EH (cell line): ENCODE measurements around the gene RAPGEF5.

Source experiments
- DNase-seq: peaks from one replicate; pipeline ENCODE4 v3.0.0-alpha.2; 2015; ENCODE audit warnings: low read depth

The RAPGEF5 gene

DNA sequence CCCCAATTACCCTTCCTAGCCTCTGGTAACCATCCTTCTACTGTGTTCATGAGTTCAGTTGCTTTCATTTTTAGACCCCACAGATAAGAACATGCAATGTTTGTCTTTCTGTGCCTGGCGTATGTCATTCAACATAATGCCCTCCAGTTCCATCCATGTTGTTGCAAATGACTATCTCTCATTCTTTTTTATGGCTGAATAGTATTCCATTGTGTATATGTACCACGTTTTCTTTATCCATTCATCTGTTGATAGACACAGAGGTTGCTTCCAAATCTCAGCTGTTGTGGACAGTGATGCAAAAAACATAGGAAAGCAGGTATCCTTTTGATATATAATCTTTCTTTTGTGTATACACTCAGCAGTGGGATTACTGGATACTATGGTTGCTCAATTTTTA, 51.2 kb downstream of the RAPGEF5 start:
- DNase-seq = no peak

DNA sequence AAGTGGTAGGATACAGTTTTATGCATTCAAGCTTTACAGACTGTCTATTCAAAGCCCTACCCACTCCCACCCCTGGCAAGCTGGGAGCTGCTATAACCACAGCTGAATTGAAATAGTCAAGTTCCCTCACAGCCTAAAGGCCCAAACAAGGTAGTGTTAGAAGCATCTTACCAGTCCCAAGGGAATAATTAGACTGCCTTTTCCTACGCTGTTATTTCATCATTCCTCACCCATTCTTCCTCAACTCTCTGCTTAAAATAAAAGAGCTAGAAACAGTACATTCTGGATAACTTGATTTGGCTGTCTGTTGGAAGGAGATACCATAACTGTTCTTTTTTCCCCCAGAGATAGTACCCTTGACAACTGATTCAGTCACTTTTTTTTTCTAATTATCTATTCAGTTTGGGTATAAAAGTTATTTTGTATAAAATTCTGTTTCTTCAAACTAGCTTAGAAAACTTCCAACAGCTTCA, 54.0 kb downstream of the RAPGEF5 start:
- peak; percentile 37 for DNase-seq

DNA sequence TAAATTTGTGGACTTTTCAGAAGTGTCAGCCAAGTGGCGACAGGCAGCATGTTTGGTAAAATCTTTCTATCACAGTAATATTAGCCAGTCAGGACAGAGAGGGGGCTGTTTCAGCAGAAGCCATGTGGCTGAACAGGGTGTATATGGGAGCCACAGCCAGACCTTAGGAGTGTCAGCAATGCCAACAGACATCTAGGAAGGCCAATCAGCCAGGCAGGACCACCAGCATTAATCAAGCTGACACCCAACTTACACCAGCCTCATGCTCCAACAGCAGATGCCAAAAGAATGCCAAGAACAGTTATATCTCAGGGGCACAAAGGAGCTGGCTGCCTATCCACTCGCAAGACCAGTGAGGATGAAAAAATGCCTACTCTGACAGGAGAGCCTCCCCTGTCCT, 54.8 kb downstream of the RAPGEF5 start:
- no peak for DNase-seq

DNA sequence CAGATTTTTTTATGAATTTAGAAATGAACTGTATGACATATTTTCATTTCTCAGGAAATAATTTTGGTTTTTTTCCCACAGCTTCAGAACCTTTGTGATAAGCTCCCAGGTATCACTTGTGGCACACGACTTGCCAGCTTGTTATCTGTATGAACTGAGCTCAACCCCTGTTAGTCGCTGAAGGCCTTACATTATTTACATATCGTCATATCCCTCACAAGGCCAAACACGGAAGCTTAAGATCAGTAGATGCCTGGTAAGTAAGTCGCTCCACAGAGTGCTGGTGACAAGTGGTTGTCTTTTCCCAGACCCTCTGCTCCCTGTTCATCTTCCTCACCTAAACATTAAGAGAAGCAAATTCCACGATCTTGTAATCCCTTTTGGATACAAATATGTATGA, 55.2 kb downstream of the RAPGEF5 start:
- no peak for DNase-seq

DNA sequence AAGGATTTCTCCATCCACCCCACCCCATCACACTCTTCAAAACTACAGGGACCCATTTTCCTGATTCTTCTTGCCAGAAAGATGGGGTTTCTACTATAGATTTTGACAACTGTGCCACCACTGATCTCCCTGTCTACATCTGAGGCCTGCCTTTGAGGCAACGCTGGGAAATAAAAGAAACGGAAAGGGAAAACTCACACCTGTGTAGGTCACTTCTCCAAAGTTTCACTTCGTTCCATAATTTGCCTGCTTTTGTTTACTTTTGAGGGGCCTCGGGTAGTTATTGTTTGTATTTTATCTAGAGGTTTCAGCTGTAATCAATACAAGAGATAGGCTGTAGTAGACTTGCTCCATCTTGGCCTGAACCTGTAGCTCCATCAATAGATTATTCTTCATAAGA, 56.1 kb downstream of the RAPGEF5 start:
- DNase-seq = no peak

DNA sequence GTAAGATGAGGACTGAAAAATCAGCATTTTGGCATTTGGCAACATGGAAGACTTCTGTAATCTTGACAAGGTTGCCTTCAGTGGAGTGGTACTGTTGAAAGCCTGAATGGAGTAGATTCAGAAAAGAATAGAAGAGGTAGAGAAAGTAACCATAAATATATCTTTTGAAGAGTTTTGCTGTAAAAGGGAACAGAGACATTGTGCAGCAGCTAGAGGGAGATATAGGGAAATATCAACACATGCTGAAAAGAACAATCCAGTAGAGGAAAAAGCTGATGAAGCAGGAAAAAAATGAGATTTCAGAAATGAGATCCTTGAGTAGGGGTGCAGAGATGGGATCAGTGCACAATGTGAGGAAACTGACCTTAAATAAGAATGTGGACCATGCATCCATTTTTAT, 60.0 kb downstream of the RAPGEF5 start:
- no peak for DNase-seq

DNA sequence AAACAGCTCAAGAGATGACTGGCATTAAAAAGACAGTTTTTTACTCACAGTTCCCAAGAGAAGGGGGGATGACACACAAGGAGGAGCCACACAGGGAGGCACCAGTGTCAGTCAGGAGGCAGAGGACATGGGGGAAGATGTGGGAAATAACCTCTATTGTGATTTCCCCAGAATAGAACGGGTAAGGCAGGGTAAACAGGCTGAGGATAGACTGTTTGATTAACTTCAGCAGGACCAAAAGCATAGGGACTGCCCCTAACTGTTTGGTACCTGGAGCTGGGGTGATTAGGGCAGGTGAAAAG, 60.7 kb downstream of the RAPGEF5 start:
- DNase-seq = no peak

DNA sequence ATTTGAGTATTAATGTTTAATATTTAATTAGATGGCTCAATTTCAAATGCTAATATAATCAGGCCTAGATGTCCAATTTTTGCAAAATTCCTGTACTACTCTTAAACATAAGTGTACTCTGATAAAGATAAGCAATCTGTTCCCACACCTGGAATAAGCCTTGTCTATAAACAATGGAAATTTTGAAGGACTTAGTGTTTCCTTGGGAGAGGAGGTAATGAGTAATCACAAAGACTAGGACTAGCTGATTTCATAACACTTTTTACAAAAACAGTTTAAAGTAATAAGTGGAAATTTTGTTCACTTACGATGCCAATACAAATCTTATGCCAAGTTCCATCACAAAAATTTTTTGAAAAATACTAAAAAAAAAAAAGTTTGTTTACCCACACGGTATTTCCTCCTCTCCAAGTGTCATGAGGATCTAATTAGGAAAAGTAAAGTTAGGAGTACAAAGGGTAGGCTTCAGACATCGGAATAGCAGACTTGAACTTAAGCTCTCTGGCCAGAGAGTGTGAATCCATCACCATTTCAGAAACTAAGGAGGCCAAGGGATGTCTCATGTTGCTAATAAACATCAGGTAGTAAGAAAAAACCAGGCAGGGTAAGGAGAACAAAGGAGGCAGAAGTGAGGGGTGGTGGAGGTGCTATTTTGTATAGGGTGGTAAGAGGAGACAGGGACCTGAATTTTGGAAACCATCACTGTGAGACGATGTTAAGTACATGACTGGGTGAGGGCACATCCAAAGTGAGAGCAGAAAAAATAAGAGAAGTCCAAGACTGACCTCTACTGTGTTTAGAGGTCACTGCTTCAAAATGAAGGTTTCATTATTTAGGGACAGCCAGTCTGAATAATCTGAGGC, 61.3 kb downstream of the RAPGEF5 start:
- DNase-seq = peak; percentile 13

DNA sequence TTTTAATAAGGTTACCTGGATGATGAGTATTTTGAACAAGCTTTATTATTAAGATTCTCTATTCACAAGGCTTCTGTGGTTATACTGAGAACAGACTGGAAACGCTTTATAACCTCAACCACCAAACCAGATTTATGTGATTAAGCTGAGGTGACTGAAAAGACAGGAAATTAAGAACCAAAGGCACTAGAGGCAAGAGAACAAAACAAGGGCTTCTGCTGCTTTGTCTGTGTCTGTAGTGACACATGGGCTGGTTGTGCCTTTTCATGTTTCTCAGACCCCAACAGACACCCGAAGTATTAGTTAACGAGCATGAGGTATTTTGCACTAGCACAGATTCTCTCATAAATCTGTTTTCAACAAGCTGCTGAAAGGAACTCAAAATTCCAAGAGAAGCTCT, 64.4 kb downstream of the RAPGEF5 start:
- DNase-seq = no peak

DNA sequence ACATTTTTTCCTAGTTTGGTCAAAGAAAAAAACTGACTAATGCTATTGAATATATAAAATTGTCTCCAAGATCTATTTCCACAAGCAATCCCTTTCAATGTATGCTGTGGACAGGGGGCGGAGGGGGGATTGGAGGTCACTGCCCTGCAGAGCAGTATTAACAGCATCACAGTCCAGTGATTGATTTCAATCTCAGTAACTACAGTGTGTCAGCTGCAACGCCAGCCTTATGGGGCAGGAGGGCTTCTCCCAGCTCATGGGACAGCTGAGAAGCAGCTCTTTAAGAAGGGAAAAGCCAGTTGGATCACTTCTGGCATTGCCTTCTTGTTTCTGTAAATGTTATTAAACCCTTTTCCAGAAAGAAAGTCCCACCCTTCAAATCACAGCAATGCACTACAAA, 65.0 kb downstream of the RAPGEF5 start:
- DNase-seq = no peak

DNA sequence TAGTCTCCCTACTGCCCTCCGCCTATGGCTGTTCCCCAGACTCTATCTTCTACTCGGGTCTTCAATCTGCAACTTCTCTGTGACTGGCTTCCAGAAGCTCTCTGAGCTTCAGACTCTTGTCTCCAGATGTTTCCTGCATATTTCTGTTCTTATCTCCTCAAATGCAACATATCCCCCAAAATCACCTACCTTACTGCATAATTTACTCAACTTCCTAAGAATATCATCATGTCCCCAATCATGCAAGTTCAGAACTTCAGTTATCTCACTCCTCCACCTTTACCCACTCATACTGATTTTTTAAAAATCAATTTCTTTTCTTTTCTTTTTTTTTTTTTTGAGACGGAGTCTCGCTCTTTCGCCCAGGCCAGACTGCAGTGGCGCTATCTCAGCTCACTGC, 68.8 kb downstream of the RAPGEF5 start:
- DNase-seq = no peak

DNA sequence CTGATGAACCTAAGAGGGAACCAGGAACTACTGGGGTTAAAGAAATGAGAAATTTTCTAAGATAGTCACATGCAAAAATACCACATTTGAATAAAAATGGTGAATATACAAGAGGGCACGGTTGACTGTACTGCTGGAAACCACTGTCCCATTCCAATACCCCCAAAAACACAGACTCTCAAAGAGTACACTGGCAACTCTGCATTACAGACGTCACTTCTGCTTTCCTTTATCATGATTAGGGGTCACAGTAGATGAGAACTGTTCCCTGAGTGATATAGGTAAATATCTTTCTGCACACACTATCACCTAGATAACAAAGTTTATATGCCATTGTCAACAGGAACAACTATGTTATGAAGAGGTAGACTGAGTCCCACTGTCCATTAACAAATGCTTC, 69.5 kb downstream of the RAPGEF5 start:
- DNase-seq = no peak

DNA sequence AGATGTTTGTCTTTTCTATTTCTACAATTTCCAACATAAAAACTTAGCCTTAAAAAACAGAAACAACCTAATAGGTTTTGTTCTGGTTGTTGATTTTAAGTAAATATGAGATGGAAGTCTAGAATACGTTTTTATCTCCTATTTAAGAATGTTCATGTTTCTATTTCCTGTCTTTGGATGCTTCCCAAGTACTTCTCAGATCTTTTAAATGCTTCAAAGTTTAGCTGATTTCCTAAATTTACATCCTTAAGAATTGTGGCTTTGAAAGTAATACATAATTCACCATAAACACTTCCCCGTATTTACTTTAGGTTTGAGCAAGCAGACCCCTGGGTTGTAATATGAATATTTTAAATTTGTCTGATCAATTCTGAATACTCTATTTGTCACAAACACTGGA, 70.5 kb downstream of the RAPGEF5 start:
- no peak for DNase-seq

DNA sequence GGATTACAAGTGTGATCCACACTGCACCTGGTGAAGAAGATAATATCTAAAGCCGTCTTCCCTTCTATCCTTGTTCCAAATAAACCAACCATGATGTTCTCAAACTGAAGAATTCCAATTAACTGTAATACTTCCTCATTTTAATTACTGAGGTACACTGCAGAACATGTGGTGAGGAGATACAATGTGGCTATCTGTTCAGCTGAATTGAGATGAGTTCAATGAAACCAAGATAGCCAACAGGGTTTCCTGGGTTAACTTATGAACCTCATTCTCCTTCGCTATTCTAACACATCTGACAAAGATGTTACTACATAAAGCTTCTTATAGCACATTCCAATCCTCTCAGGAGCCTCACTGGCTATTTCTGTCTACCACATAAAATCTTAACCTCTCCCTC, 75.5 kb downstream of the RAPGEF5 start:
- no peak for DNase-seq

DNA sequence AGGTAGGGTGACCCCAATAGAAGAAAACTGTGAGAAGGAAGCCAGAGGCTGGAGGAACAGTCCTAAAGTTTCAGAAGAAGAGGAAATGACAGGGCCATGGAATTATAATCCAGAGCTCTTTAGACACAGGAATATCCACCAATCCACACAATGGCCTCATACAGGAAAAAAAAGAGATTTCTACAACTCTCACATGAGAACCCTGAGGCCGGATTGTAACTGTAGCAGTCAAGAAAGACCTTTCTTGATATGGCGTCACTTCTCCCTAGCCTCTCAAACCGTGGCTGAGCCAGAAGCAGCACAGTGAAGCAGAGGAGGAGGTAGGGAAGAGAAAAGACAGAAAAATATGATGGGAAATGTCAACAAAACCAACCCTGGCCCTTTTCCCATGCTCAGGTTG, 76.9 kb downstream of the RAPGEF5 start:
- no peak for DNase-seq

DNA sequence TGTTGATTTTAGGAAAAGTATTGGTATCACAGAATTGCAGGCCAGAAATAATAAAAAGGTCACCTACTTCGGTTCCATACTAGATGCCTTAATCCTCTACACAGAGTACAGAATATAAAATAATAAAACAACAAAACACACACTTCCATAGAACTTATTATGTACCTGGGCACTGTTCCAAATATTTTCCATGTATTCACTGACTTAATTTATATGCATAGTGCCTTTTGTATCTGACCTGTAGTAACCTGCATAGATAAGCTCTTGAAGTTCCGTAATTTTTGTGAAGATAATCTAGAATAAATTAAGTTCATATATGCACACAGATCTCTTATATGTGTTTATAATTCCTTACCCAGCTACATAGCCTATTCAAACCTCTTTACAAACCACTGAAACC, 78.3 kb downstream of the RAPGEF5 start:
- no peak for DNase-seq

DNA sequence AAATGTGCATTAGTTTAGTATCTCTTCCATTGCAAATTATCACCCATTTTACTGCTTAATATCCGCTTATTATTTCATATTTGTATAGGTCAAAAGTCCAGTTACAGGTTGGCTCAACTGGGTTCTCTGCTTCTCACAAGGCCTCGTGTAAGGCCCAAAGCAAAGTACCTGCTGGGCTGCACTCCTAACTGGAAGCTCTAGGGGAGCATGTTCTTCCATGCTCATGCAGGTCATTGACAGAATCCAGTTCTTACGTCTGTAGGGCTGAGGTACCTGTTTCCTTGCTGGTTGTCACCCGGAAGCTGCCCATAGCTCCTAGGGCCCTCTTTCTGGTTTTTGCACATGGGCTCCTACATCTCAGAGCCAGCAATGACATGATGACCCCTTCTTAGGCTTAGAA, 79.6 kb downstream of the RAPGEF5 start:
- no peak for DNase-seq

DNA sequence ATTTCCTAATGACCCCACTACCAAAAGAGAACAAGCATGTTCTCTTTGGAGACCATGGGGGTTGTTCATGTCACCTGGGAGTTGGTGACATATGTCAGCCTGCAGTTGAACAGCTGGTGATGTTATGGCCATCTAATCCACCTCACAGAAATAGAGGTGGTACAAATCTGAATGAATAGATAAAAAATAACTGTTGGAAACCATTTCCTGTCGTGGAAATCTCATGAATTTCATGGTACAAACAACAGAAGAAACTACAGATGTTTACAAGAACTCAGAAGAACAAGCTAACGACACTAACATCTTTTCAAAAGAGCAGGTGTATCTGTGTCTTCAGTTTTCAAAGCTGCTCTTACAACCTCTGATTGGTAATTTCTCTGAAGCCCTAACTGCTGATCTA, 81.3 kb downstream of the RAPGEF5 start:
- DNase-seq = no peak

DNA sequence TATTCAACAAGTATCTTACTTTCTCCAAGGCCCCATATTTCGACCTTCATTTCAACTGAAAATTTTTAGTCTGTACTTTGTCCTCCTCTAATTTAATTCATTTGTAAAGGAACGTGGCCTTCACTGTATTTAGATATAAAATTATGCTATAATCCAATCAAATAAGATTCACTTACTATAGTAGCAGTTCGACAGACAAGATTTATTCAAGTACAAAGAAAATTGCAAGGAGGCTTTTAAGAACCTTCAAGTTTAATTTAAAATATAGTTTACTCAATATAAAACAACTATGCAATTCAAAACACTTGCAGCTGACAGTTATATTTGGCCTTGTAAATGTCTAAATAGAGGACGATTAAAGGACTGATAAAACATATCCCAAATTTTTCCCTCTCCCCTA, 85.6 kb downstream of the RAPGEF5 start:
- no peak for DNase-seq

DNA sequence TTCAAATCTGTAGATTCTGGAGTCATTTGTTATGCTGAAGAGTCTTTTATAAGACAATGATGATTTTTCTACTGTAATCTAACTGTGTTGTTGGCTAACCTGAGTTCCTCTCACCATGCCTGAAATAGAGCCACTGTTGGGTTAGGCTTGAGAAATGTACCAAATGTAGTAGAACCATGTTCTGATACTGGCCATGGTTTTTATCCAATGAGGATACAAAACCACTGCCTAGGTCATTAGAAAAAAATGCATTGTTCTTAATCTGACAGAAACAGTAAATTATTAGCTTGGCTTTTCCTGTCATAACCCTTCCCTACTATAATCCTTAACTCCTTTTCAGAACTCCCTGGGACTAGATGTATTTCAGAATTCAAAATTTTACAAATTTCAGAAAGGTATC, 86.6 kb downstream of the RAPGEF5 start:
- no peak for DNase-seq

DNA sequence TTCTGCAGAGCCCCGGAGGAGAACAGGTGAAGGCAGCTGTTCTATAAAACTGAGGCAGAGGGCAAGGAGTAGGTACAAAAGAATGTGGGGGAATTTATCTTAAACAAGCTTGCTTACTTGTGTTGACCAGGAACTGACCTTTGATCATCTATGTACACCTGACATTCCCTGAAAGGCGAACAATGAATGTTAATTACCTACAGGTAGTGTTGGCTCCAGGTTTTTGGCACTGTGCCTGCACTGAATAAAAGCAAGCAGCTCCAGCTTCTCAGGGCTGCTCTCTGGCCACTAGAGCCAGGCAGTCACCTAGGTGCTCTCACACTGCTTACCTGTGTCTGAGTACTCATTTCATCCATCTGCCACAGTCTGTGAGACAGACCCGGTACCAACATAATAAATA, 87.0 kb downstream of the RAPGEF5 start:
- DNase-seq = no peak

DNA sequence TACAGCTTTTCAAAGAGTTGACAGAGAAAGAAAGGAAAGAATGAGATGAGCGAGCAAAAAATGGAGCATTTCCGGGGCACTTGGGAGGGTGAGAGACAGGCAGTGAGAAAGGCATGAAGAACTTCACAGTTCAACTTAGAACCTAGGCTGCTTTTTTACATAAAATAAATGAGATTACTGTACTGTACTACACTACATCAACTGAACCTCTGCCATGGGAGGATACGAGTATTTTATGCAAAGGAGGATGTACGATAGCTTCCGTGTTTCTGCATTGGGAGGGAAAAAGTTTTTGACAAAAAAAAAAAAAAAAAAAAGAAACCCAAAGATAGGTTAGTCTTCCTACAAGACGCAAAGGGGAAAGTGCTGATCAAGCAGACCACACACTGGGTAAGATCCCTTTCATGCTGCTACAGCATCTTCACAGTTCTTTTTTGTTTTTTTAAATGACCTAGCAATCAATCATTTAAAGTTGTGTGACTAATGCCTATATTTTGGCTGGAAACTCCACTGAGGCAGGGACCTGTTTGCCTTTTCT, 88.0 kb downstream of the RAPGEF5 start:
- no peak for DNase-seq

DNA sequence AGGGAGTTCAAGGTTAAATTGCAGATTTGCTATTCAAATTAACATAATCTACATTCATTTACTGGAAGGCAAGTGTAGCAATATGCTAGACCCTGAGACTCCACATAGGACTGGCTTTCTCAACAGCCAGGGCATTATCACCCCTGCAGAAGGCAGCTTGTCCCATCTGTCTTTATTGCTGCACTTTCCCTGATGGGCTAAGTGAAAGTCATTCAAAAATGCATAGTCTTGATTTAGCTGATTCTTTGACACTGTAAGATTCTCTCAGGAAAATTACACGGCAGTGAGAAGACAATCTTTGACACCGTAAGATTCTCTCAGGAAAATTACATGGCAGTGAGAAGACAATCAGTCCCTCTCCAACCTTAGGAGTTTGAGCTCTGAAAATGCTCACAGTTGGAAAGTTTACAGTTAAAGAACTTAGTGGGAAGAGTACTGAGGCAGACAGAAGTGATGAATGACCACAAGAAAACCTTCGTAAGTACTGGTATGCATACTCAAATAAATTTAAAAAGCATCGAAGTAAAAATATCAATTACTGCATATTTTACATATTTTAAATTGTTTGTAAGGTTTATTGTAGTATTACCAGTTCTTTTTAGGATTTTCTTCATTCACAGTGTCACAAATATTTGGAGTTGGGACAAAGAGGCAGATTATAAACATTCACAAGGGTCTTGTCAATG, 88.9 kb downstream of the RAPGEF5 start:
- peak; percentile 47 for DNase-seq

DNA sequence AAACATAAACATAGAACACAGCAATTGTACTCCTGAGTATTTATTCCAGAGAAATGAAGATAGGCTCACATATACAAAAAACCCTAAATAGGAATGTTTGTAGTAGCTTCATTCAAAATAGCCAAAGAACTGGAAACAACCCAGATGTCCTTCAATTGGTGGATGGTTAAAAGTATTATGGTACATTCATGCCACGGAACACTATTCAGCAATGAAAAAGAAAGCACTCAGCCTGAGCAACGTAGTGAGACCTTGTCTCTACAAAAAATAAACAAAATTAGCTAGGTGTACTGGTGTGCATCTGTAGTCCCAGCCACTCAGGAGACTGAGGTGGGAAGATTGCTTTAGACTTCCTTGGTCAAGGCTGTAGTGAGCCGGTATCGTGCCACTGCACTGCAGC, 94.4 kb downstream of the RAPGEF5 start:
- no peak for DNase-seq
